Erythroblast (primary cell): ENCODE measurements around the gene TBC1D2.

Experiments
- GATA1 ChIP-seq: IDR thresholded peaks from 2 replicates; pipeline ENCODE4 v1.6.1; 2011; ENCODE audit warnings: low read depth, mild to moderate bottlenecking, control low read depth, low read length, moderate library complexity
- POLR2A ChIP-seq: IDR thresholded peaks from 2 replicates; pipeline ENCODE4 v1.6.1; 2011; ENCODE audit warnings: mild to moderate bottlenecking, low read length

GRCh38 chr9:98219364-98219716 lies 36.1 kb downstream of the TBC1D2 start:
- no peak for TF ChIP-seq POLR2A
- TF ChIP-seq GATA1 = no peak
